NCI-H187 (cell line): ENCODE results near the gene TMA7.
"Not testable (repeated sequence)": the region's sequence is repeated elsewhere in the genome, so short reads cannot be mapped to it uniquely, and the experiment has no call there.

Experiments
- DNase-seq, 2 experiments: peaks; one replicate each; lab custom pipeline; 2025; lab: John Stamatoyannopoulos, UW

The TMA7 gene

GRCh38 chr3:48439820-48440589 is at the start of gene TMA7, which contains the start of gene CCDC51:
TSS of gene TMA7 (plus strand) at chr3:48440257. CDS start at chr3:48440297, 40 bp downstream.
TSS of gene CCDC51 (minus strand) at chr3:48440119. CDS start at chr3:48435128, 4,991 bp downstream.
- DNase-seq: peak; percentile 78 to 90

DNA sequence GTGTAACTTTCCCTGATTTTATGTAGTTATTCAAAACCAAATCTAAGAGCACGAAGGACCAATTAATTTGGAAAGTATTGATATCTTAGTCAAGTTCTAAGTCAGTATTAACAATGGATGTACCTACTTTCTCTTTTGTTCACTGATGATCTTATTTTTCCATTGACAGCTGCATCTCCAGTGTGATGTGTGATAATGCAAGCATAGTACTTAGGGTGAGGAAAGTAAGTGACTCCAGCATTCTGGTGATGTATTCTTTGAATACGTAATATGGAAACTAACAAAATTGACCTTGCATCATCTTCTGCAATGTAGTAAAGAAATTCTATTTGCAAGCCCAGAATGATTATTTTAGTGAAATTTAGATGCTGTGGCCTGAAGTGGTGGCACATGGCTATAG is 45.7 kb upstream of the TMA7 start:
- no peak for DNase-seq

- DNase-seq: no peak
Observed at GRCh38 chr3:48395714-48396113, 44.3 kb upstream of the TMA7 start.

GRCh38 chr3:48397767-48398681 is 42.0 kb upstream of the TMA7 start:
- DNase-seq: no peak

GRCh38 chr3:48398701-48399386 is 41.2 kb upstream of the TMA7 start:
- DNase-seq: no peak

DNA sequence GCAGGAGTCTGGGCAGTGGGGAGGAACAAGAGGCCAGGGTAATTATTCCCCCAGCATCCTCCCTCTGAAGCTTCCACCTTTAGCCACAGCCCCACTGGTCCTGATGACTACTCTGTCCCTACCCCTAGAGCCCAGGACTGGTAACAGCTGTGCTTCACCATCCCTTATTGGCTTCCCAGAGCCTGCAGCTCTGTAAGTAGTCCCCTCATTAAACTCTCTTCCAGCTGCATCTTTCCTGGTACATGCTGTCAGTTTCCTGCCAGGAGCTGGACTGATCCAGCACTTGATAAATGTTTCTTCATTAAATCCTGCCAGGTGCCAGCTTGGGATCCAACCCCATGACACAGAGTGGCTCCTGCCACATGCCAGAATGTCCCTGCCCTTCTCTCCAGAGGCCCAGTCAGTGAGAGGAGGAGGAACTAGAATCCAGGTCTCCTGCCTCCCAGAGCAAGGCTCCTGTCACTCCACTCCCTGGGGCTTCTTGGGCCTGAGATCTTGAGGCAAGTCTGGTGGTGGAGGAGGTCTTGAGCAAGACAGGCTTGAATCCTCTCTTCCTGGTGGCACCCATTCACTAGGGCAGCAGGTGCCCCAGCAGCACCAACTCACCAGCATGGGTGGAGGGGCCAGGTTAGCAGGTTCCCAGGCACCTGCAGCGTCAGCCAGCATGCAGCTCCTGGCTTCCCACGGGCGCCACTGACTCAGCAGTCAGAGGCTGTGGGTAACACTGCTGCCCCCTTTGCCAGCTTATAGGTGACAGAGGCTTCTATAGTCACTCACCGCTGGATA is 40.5 kb upstream of the TMA7 start:
- DNase-seq: no peak

GRCh38 chr3:48400824-48401433 is 39.1 kb upstream of the TMA7 start:
- DNase-seq: peak in 1 of 2 experiments; percentile 5

GRCh38 chr3:48401434-48401901 is 38.6 kb upstream of the TMA7 start:
- not testable (repeated sequence) for DNase-seq

DNA sequence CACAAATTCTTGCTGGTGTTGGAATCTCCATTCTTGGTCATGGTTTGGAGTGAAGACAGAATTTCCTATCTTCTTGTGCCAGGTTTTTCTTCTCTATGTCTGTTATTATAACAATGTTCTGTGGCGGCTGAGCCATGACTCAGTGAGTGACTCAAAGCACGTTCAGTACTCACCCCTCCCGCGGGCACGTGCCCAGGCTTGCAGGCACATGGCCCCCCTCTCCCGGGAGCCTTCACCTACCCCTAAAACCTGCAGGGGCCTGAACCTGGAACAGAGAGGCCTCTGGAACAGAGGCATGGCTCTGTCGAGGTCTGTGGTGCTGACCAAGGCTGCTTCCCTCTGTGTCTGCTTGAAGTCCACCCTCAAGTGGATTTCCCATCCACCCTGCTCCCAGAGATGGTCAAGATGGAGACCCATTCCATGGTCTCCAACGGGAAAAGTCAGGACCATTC is 37.8 kb upstream of the TMA7 start:
- DNase-seq: no peak

DNA sequence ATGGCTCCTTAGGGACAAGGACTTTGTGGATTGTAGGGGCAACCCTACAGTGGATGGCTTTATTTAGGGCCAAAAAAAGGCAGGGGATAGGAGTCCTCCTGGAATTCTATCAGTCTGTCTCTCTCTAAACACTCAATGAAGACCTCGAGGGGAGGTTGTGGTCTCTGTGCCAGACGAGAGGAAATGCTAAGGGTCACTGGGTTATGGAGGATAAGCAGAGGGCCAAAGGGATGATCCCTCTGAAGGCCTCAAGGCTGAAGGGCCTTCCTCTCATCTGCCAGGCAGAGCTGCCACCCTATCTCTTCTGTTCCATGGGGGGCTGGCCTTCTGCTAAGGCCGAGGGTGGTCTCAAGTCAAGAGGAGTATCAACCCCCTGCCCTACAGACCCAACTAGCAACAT is 37.1 kb upstream of the TMA7 start:
- DNase-seq: no peak

DNA sequence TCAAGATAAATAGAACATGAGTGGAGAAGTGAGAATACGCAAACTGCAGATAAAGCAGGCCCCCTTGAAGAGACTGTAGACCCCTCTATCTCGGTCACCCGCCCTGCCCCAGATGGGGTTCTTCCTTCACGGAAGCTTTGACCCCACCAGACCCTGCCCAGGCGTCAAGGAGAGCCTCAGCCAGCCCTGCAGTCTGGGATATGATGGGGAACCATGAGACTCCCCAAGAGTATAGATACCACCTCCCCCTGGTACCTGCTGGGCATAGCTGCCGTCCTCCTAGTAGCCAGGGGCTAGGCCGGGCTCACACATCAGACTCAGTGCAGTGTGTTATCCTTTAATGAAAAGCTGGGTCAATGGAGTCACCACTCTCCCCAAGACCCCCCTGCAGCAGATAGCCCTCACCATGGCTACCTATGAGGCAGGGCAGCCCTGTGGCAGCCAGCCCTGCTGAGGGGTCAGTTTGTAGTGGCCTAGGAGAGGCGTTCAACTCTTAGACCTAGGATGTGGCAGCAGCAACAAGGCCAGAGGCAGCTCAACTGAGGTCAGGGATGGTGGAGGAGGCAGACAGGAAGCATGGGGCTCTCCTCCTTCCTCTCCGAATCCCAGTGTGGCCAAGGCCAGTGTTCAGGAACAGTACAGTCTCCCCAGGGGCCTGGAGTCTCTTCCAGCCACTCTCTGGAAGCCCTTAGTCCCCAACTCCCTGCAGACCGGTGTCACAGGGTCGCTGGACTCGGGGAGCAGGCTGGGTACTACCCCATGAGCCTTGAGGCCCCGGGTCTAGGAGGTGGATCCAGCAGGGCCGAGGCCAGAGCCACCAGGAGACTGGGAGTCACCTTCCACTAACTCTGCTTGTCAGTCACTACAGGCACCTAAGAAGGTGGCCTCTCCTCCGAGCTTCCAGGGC is 36.3 kb upstream of the TMA7 start:
- DNase-seq: no peak

- no peak for DNase-seq
Observed at GRCh38 chr3:48404440-48405342, 35.4 kb upstream of the TMA7 start.

DNA sequence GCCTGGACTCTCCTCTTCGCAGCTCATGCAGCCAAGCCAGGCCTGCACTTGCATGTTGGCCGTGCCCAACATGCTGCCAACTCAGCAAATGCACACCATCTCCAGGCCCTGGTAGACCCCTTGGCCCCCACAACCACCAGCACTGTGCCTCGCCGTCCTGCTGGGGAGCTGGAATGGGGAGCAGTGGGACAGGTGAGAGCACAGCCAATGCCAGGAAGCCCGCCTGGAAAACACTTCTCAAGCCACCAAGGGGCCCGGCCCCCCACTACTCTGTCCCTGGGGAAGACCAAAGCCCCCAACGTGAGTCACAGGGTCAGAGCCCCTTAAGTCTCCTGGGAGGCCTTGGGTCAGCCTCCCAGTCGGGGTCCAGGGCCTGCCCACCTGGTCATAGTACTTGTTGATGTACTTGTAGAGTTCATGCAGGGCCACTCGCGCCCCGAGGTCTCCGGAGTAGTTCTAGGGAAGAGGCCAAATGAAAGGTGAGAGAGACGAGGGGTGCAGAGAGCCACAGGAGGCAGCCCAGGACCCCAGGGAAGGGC is 34.6 kb upstream of the TMA7 start:
- DNase-seq: no peak

- no peak for DNase-seq
Observed at GRCh38 chr3:48405971-48406370, 34.1 kb upstream of the TMA7 start.

DNA sequence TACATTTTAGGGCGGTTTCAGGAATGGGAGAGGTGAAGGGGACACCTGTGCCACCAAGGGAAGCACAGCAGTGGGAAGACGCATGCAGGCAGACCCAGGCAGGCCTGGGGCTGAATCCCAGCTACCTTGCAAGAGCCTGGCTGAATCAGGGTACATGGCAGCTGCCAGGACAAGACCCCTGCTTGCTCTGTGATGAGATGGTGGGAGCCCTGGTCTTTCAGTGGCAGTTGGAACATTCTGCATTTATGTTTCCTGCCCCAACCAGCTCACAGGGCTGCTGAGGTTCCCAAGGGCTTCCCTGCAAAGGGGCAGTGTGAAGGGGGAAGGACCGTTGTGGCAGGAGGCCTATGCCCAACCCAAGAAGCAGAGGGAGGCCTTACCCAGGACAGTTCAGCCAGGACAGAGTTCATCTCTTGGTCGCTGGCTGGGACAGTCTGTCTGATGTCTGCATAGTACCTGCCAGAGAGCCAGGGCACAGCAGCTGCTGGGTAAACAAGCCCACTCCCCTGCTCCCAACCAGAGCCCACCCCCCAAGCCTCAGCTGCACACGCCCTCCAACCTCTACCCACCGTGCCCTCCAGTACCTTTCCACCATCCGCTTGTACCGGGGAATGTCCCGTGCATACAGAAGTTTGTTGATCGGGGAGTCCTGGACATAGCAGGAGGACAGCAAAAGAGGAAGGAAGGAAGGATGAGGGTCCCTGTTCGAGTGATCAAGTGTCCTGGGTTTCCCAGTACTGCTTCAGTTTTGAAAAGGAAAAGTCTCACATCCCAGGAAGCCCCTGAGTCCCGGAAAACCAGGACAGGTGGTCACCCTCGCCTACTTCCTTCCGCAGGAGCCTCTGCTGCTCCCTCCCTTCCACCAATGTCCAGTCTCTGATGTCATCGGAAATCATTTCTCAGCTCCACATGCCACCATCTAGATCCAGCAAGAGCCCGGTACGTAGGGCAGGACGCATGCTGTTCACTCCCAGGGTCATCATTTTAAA is 33.3 kb upstream of the TMA7 start:
- DNase-seq: no peak

DNA sequence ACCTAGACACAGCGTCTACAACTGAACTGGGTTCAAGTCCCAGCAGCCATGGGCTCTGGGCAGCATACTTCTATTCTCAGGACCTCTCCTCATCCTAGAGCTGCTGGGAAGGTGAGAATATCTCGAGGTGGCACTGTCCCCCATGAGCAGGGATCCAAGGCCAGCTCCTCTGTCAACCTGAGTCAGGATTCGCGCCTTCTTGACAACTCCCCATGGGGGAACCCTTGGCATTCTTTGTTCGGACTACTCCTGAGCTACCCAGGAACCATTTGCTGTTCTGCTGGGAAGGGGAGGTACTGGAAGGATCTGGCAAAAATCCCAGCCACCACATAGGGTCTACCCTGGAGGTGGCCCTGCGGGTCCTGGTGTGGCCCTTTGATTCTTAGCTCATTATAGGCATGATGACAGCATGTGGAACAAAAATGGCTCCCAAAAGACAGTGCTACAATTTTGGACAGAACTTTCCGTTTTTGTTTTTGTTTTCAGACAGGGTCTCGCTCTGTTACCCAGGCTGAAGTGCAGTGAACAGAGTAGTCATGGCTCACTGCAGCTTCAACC is 32.4 kb upstream of the TMA7 start:
- DNase-seq: no peak

DNA sequence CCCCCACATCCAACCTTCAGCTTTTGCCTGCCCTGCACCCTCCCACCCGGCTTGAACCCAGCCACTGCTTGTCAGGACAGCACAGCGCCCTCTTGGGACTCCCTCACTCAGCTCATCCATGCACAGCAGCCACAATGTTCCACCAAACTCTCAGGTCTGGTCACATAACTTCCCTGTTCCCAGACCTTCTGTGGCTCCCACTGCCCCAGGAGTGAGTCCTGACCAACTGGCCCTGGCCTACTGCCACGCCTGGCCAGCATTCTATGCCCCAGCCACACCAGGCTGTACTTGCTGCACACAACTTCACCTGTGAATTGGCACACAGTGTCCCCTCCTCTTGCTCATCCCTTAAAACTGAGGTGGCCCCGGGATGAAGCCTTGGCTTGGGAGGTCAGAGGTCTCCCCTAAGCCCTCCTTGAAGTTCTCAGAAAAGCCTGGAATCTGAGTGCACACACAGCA is 31.2 kb upstream of the TMA7 start:
- no peak for DNase-seq
